ENCODE measurements around the gene TUSC2. TPM values are rescaled to one million over a fixed set of nuclear protein-coding genes. Genes with fewer than 3 reads are reported as not detected.
A peak's percentile ranks its signal among the peaks of the same experiment; 100 is the strongest.

TUSC2 gene
- polyA plus RNA-seq, 1 of the 3 experiments (the other 2 are of a cell fraction), result 58.7 TPM

- POLR2A ChIA-PET, result interaction anchor here (1.7 kb wide), 1 partner anchor 13 kb away, joined by 3 read pairs; the partner anchor contains the start of gene HYAL2
- peaks cover 10% of the 10 kb centered on the region; the same call in 1 of the 2 replicates for H4K20me1 ChIP-seq (ENCODE audit: insufficient read depth)
- H2AFZ ChIP-seq (ENCODE audit: low read depth), result no peak overlapping the region
- H3F3A ChIP-seq (replicated peaks; ENCODE audit: insufficient read depth), result peaks cover 19% of the 10 kb centered on the region
- H3K36me3 ChIP-seq (replicated peaks in 1 of 2; ENCODE audit: control insufficient read depth in 1 of 2, insufficient read depth in 2 of 2, low read length in 1 of 2), result peaks cover 10 to 27% of the 10 kb centered on the region in 2 experiments
- whole genome bisulfite sequencing (ENCODE audit: low lambda C conversion rate), result 79% methylated on average over 5 of the region's 5 CpGs
- H3K9ac ChIP-seq, result peak overlapping the region; percentile 13; the same call in 1 of the 2 replicates
- peaks cover 10 to 33% of the 10 kb centered on the region in 2 experiments for H3K4me1 ChIP-seq (ENCODE audit: control insufficient read depth in 1 of 2, insufficient read depth in 2 of 2, low read depth in 1 of 2, low read length in 1 of 2)
- H3K27ac ChIP-seq (ENCODE audit: low read depth in 2 of 2, low read length in 1 of 2), result peak overlapping the region in 1 of 2 experiments; percentile 11; a peak in 1 of 4 replicates
- peak overlapping the region in 1 of 2 experiments; percentile 24; a peak in 1 of 4 replicates for H3K4me3 ChIP-seq (ENCODE audit: low read depth in 2 of 2, low read length in 1 of 2)
- H3K9me3 ChIP-seq, result no peaks in the 10 kb centered on the region
- CTCF ChIA-PET, result interaction anchor here (1.4 to 6.8 kb wide), 3 partner anchors 12 to 281 kb away, joined by 3 to 60 read pairs (median 40); partner anchors contain the start of genes CYB561D2, HYAL2 and NPRL2
- DNase-seq, result no peak
- TF ChIP-seq SIN3A (IDR thresholded peaks at IDR 0.05; ENCODE audit: borderline replicate concordance, low read depth, low read length), result no peak
- TF ChIP-seq JUND (IDR thresholded peaks at IDR 0.05), result no peak
- no peaks in the 10 kb centered on the region for H3K9me2 ChIP-seq
- H3K27me3 ChIP-seq (ENCODE audit: insufficient read depth), result no peaks in the 10 kb centered on the region
- peak overlapping the region; percentile 61 for H3K4me2 ChIP-seq
- peaks cover 76% of the 10 kb centered on the region for H3K79me2 ChIP-seq (ENCODE audit: insufficient read depth)
These were observed 6.5 kb upstream of the TUSC2 start for GRCh38 chr3:50334339-50335075.

- Histone ChIP-seq H2AFZ (ENCODE audit: low read depth) (no peak overlapping the region), H3K4me2 (peak overlapping the region; percentile 61), H3K9ac (peak overlapping the region; percentile 13; the same call in 1 of the 2 replicates), H3K79me2 (ENCODE audit: insufficient read depth) (peaks cover 76% of the 10 kb centered on the region), H3K27me3 (ENCODE audit: insufficient read depth) (no peaks in the 10 kb centered on the region), H3F3A (replicated peaks; ENCODE audit: insufficient read depth) (peaks cover 25% of the 10 kb centered on the region), H3K36me3 (replicated peaks in 1 of 2; ENCODE audit: control insufficient read depth in 1 of 2, insufficient read depth in 2 of 2, low read length in 1 of 2) (peaks cover 10 to 27% of the 10 kb centered on the region in 2 experiments), H3K27ac (ENCODE audit: low read depth in 2 of 2, low read length in 1 of 2) (no peak overlapping the region), H3K9me3 (no peaks in the 10 kb centered on the region), H4K20me1 (ENCODE audit: insufficient read depth) (peaks cover 10% of the 10 kb centered on the region; the same call in 1 of the 2 replicates), H3K4me3 (ENCODE audit: low read depth in 2 of 2, low read length in 1 of 2) (no peak overlapping the region), H3K9me2 (no peaks in the 10 kb centered on the region), H3K4me1 (ENCODE audit: control insufficient read depth in 1 of 2, insufficient read depth in 2 of 2, low read depth in 1 of 2, low read length in 1 of 2) (peaks cover 10 to 32% of the 10 kb centered on the region in 2 experiments)
- CTCF ChIA-PET, result interaction anchor here (5.8 to 6.8 kb wide), 2 partner anchors 12 to 15 kb away, joined by 40 to 60 read pairs; partner anchors contain the start of genes CYB561D2, HYAL2 and NPRL2
- no peak for DNase-seq
- WGBS (ENCODE audit: low lambda C conversion rate), result 96% methylated on average over 10 of the region's 12 CpGs
- POLR2A ChIA-PET, result interaction anchor here (1.7 kb wide), 1 partner anchor 12 kb away, joined by 3 read pairs; the partner anchor contains the start of gene HYAL2
- TF ChIP-seq USF2 (IDR thresholded peaks at IDR 0.05; ENCODE audit: borderline replicate concordance, low read depth, low read length) (no peak), USF1 (IDR thresholded peaks at IDR 0.05; ENCODE audit: borderline replicate concordance, low read depth) (no peak), EZH2phosphoT487 (IDR thresholded peaks at IDR 0.05; ENCODE audit: borderline replicate concordance, low read depth) (no peak), IRF3 (IDR thresholded peaks at IDR 0.05; ENCODE audit: low read depth, low read length) (no peak), CHD2 (IDR thresholded peaks at IDR 0.05; ENCODE audit: low read length, partially characterized antibody) (no peak), MXI1 (IDR thresholded peaks at IDR 0.05; ENCODE audit: low read depth, low read length) (no peak), GATA2 (CRISPR knock-in tag; IDR thresholded peaks at IDR 0.05) (no peak), YY1 (IDR thresholded peaks at IDR 0.05; ENCODE audit: low read depth) (no peak), RXRA (IDR thresholded peaks at IDR 0.05; ENCODE audit: borderline replicate concordance, low read depth) (no peak), ELF1 (IDR thresholded peaks at IDR 0.05) (no peak)
- TF ChIP-seq, protein P1, sequence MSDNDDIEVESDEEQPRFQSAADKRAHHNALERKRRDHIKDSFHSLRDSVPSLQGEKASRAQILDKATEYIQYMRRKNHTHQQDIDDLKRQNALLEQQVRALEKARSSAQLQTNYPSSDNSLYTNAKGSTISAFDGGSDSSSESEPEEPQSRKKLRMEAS (IDR thresholded peaks at IDR 0.05; ENCODE audit: low read depth), result no peak
- TF ChIP-seq, protein P2, sequence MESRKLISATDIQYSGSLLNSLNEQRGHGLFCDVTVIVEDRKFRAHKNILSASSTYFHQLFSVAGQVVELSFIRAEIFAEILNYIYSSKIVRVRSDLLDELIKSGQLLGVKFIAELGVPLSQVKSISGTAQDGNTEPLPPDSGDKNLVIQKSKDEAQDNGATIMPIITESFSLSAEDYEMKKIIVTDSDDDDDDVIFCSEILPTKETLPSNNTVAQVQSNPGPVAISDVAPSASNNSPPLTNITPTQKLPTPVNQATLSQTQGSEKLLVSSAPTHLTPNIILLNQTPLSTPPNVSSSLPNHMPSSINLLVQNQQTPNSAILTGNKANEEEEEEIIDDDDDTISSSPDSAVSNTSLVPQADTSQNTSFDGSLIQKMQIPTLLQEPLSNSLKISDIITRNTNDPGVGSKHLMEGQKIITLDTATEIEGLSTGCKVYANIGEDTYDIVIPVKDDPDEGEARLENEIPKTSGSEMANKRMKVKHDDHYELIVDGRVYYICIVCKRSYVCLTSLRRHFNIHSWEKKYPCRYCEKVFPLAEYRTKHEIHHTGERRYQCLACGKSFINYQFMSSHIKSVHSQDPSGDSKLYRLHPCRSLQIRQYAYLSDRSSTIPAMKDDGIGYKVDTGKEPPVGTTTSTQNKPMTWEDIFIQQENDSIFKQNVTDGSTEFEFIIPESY (IDR thresholded peaks at IDR 0.05; ENCODE audit: borderline replicate concordance, low read depth), result no peak
- TF ChIP-seq, protein P3, sequence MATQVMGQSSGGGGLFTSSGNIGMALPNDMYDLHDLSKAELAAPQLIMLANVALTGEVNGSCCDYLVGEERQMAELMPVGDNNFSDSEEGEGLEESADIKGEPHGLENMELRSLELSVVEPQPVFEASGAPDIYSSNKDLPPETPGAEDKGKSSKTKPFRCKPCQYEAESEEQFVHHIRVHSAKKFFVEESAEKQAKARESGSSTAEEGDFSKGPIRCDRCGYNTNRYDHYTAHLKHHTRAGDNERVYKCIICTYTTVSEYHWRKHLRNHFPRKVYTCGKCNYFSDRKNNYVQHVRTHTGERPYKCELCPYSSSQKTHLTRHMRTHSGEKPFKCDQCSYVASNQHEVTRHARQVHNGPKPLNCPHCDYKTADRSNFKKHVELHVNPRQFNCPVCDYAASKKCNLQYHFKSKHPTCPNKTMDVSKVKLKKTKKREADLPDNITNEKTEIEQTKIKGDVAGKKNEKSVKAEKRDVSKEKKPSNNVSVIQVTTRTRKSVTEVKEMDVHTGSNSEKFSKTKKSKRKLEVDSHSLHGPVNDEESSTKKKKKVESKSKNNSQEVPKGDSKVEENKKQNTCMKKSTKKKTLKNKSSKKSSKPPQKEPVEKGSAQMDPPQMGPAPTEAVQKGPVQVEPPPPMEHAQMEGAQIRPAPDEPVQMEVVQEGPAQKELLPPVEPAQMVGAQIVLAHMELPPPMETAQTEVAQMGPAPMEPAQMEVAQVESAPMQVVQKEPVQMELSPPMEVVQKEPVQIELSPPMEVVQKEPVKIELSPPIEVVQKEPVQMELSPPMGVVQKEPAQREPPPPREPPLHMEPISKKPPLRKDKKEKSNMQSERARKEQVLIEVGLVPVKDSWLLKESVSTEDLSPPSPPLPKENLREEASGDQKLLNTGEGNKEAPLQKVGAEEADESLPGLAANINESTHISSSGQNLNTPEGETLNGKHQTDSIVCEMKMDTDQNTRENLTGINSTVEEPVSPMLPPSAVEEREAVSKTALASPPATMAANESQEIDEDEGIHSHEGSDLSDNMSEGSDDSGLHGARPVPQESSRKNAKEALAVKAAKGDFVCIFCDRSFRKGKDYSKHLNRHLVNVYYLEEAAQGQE (IDR thresholded peaks at IDR 0.05; ENCODE audit: low read depth, low read length), result no peak
These were observed 5.8 kb upstream of the TUSC2 start for GRCh38 chr3:50333744-50334328.
